ENCODE data around the gene CSNK1D. TPM values are rescaled to one million over a fixed set of nuclear protein-coding genes. Genes with fewer than 3 reads are reported as not detected.
A peak's percentile ranks its signal among the peaks of the same experiment; 100 is the strongest.

CSNK1D gene
- total RNA-seq, 1 experiment from 2014 or later = 191 TPM

DNA sequence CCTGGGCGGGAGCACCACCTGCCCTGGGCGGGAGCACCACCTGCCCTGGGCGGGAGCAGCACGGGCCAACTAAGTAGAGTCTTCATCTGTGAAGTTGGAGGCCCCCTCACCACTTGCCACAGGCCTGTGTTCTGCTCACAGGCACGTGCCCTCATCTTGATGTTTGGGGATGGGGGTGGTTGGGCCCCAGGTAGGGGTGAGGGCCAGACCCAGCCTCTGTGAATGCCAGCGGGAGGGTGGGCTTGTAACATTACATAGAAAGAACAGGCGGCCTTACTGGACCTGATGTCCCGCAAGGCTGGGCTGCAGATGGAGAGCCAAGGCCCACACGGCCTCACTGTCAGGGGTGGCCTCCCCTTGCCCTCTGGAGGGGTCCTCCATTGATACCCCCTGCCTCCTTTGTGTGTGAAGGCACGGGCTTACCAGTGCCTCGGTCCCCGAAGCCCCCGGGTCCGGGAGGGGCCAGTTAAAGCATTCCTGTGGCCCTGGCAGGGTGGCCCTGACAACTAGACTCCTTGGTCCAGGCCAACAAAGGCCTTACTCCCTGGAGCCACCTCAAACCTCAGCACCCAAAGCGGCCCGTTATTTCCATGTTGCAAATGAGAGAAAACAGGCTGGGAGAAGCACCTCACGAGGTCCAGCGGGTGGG lies 45.7 kb downstream of the CSNK1D start:
- H3K4me3 Mint-ChIP-seq (ENCODE audit: unreplicated experiment) = peak overlapping the region; percentile 84
- H3K27ac Mint-ChIP-seq (ENCODE audit: low read depth, unreplicated experiment) = no peak overlapping the region
- DNase-seq (ENCODE audit: unreplicated experiment) = no peak
- H3K4me1 Mint-ChIP-seq (ENCODE audit: insufficient read depth, unreplicated experiment) = no peaks in the 10 kb centered on the region
- BruUV-seq (replicated peaks) = no TSS peak
- CTCF ChIA-PET = no interaction called here
- POLR2A ChIA-PET = interaction anchor here (1.3 to 4.5 kb wide), 3 partner anchors 14 to 22 kb away, joined by 3 to 66 read pairs (median 44); no protein-coding TSS in a partner anchor
- intact Hi-C loops (cut with micrococcal nuclease) = no loop called here
- H3K27me3 Mint-ChIP-seq (ENCODE audit: insufficient read depth, unreplicated experiment) = no peaks in the 10 kb centered on the region
- no peaks in the 10 kb centered on the region for H3K9me3 Mint-ChIP-seq (ENCODE audit: unreplicated experiment)
- H3K36me3 Mint-ChIP-seq (ENCODE audit: insufficient read depth, unreplicated experiment) = peaks cover 5% of the 10 kb centered on the region
- TF ChIP-seq, protein P1, sequence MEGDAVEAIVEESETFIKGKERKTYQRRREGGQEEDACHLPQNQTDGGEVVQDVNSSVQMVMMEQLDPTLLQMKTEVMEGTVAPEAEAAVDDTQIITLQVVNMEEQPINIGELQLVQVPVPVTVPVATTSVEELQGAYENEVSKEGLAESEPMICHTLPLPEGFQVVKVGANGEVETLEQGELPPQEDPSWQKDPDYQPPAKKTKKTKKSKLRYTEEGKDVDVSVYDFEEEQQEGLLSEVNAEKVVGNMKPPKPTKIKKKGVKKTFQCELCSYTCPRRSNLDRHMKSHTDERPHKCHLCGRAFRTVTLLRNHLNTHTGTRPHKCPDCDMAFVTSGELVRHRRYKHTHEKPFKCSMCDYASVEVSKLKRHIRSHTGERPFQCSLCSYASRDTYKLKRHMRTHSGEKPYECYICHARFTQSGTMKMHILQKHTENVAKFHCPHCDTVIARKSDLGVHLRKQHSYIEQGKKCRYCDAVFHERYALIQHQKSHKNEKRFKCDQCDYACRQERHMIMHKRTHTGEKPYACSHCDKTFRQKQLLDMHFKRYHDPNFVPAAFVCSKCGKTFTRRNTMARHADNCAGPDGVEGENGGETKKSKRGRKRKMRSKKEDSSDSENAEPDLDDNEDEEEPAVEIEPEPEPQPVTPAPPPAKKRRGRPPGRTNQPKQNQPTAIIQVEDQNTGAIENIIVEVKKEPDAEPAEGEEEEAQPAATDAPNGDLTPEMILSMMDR (IDR thresholded peaks at IDR 0.05; ENCODE audit: unreplicated experiment) = no peak

DNA sequence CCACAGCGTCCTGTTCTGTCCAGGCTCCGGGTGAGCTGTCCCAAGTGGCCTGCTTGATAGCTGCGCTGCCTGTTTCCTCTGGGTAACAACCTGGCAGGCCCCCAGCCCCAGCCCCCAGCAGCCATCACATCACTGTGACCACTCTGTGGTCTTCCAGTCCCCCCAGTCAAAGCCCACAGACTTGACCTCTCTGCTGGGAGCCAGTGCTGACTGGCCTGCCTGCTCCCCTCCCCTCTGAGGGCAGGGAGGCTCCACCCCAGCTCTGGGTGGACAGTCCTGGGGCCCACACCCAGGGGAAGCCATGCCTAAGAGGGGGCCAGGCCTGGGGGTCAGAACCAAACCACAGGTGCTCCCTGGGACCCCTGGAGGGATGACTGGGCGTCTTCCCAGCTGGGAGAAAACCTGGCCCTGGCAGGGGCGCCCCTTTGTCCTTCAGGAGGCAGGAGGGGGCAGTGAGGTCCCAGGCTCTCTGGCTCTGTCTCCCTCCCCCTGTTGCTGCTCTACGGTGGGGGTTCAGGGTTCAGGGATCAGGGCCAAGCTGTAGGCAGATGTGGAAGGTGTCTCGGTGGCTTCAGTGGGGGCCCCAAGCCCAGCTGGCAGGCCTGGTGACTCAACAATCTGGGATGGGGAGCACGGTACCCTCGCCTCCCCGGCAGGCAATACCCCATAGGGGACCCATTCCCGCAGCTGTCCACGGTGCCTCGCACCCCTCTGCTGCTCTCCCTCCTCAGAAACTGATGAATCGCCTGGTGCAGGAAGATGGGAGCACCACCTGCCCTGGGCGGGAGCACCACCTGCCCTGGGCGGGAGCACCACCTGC lies 46.5 kb downstream of the CSNK1D start:
- POLR2A ChIA-PET = interaction anchor here (0.7 to 1.3 kb wide), 2 partner anchors 21 to 128 kb away, joined by 3 read pairs; no protein-coding TSS in a partner anchor
- H3K4me3 Mint-ChIP-seq (ENCODE audit: unreplicated experiment) = no peak overlapping the region

DNA sequence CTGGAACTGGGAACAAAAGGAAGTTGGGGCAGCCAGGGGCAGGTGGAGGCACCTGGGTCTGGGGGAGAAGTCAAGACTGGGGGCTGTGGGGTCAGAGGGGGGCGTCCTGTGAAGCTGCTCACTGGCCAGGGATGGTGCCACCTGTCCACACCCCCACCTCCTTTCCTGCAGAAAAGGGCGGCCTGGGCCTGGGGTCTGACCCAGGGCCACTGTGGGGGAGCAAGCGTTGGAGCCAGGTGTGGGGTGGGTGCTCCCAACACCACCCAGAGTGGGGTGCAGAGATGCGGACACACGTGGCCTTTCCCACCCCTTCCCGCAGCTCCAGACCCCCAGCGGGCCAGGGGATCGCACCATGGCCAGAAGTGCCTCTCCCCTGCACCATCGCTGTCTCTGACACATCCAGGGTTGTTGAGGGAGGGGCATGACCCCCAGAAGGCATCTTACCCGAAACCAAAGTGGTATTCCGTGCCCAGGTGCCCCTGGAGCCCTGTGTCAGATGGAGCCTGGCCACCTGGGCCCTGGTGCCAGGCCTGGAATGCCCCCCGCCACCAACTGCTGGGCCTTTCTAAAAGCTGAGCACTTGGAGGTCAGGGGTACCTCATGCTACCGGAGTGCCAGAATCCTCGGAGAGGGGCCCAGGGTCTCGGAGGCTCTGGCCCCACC lies 47.2 kb downstream of the CSNK1D start:
- CTCF ChIA-PET = no interaction called here
- BruUV-seq (replicated peaks) = no TSS peak

More for the DNA sequence above, 46.5 kb downstream of the CSNK1D start:
- CTCF ChIA-PET = no interaction called here
- Mint-ChIP-seq H3K36me3 (ENCODE audit: insufficient read depth, unreplicated experiment) (peaks cover 2% of the 10 kb centered on the region), H3K4me1 (ENCODE audit: insufficient read depth, unreplicated experiment) (no peaks in the 10 kb centered on the region), H3K27ac (ENCODE audit: low read depth, unreplicated experiment) (no peak overlapping the region), H3K9me3 (ENCODE audit: unreplicated experiment) (no peaks in the 10 kb centered on the region), H3K27me3 (ENCODE audit: insufficient read depth, unreplicated experiment) (no peaks in the 10 kb centered on the region)
- no TSS peak for BruUV-seq (replicated peaks)
- DNase-seq (ENCODE audit: unreplicated experiment) = no peak
- TF ChIP-seq, protein P1 (IDR thresholded peaks at IDR 0.05; ENCODE audit: unreplicated experiment) = no peak
- intact Hi-C loops (cut with micrococcal nuclease) = no loop called here

More for the DNA sequence above, 47.2 kb downstream of the CSNK1D start:
- H3K27me3 Mint-ChIP-seq (ENCODE audit: insufficient read depth, unreplicated experiment) = no peaks in the 10 kb centered on the region
- intact Hi-C loops (cut with micrococcal nuclease) = no loop called here
- TF ChIP-seq, protein P1 (IDR thresholded peaks at IDR 0.05; ENCODE audit: unreplicated experiment) = no peak
- no peaks in the 10 kb centered on the region for H3K9me3 Mint-ChIP-seq (ENCODE audit: unreplicated experiment)
- H3K36me3 Mint-ChIP-seq (ENCODE audit: insufficient read depth, unreplicated experiment) = no peaks in the 10 kb centered on the region
- H3K4me1 Mint-ChIP-seq (ENCODE audit: insufficient read depth, unreplicated experiment) = peaks cover 4% of the 10 kb centered on the region
- H3K27ac Mint-ChIP-seq (ENCODE audit: low read depth, unreplicated experiment) = no peak overlapping the region
- DNase-seq (ENCODE audit: unreplicated experiment) = no peak
- POLR2A ChIA-PET = interaction anchor here (0.7 to 1.3 kb wide), 2 partner anchors 20 to 128 kb away, joined by 3 read pairs; no protein-coding TSS in a partner anchor
- H3K4me3 Mint-ChIP-seq (ENCODE audit: unreplicated experiment) = no peak overlapping the region
